ENCODE results near the gene NPPC.

The NPPC gene

DNA sequence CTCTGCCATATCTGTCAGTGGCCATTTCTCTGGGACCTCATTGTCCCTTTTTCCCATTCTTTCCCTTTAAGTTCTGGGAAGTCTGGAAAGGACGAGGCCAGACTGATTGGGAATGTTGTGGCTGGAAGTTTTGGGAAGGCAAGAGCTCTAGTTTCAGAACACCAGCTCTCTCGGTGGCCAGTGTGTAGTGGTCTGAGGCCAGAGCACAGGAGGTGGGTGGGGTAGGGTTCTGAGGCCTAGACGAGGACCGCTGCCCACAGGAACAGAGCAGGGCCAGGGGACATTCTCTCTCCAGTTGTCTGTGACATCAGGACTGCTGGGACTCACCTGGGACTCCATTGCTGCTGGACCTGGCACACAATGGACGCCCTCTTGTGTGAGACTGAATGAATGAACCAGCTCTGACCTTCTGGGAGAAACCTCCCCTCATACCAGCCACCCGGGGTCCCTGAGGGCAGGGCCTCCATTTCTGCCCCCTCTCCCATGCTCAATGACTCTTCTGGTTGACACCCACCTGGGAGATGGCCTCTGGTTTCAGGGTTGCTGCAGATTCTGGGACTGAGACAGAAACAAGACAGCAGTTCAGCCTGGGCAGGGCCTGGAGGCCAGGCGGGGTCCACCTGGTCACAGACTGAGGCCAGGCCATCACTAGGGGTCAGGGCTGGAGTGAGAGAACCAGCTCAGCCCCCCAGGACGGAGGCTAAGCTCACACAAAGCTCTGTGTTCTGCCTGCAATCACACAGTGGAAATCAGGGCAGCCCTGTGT, 8.4 kb upstream of the NPPC start:
- no peak for DNase-seq

DNA sequence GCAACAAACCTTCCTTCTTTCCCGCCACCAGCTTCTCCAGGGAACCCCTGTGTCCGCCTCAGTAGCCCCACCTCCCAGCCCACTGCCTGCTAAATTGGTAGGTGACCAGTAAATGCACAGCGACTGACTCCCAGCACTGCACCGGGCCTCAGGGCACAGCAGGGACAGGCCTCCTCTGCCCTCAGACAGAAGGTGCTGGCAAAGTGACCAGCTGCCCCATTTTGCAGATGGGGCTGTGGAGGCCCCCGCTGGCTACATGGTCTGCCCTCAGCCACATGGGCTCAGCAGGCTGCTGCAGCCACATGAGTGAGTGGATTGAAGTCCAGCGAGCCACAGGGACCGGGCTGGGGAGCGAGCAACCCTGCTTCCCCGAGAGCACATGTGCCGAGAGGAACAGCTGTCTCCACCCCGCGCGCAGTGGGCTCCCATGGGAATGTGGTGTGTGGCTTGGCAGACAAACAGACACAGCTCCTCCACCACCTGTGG, 7.8 kb upstream of the NPPC start:
- DNase-seq, result no peak

DNA sequence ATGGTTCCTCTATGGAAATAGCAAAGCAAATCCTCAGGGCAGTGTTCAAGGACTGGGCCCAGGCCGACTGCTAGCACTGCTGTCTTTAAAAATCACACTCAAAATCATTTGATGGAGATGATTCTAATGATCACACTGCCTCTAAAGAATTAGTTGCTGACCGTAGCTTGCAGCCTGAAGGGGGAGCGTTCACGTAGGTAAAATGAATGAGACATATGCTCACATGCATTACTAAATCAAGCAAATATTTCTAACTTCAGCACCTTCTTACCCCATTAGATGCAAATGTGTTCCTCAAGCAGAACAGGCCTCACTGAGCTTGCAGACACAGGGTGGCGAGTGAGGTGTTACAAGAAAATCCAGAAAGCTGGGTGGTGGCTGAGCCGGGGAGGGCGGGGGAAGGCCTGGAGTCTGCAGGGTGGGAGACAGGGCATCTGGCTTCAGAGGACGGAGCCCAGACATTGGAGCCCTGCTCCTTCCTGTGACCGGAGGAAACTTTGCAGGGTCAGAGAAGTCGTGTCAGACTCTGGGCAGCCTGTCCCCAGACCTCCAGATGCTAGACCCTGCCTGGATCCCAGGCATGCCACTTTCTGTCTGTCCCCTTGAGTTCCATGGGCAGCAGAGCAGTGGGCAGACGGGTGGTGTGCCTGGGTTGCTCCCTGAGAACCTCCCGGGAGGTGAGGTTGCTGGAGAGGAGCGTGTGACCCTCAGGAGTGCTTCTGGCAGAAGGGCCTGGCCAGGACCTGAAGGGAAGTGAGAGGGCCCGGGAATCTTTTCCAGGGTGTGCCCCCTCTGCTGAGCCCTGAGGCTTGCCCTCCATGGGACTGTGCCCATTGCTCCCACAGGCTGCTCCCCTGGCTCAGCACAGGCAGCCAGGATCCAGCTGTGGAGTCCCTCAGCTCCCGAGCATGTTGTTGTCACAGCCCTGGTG, 7.1 kb upstream of the NPPC start:
- DNase-seq, result no peak

DNA sequence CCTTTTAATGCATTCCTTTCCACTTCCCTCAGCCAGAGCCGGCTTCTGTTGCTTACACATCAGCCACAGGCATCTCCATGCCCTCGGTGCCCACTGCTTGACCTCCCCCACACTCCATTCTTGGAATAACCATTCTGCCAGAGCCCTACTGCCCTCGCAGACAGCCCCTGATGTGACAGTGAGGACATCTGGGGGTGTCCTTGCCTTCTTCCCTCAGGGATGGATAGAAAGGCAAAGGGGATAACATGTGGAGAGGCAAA, 6.4 kb upstream of the NPPC start:
- no peak for DNase-seq

DNA sequence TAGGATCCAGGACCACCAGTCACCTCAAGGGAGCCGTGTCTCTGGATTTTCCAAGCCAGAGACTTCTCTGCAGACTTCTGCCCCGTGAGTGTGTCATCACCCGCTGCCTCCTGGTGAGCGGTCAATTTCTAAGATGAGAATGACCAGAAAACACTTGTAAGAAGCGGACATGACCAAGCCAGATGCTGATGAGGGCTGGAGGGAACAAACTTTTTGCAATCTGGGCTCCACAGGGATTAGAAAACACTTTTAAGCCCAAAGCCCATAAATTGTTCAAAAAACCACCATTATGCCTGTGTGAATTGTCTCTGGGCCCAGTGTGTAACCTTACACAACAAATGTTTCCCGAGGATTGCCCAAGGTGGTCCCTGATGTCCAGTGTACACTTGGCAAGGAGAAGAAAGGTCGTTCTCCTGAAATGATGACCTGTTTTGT, 5.3 kb upstream of the NPPC start:
- no peak for DNase-seq

DNA sequence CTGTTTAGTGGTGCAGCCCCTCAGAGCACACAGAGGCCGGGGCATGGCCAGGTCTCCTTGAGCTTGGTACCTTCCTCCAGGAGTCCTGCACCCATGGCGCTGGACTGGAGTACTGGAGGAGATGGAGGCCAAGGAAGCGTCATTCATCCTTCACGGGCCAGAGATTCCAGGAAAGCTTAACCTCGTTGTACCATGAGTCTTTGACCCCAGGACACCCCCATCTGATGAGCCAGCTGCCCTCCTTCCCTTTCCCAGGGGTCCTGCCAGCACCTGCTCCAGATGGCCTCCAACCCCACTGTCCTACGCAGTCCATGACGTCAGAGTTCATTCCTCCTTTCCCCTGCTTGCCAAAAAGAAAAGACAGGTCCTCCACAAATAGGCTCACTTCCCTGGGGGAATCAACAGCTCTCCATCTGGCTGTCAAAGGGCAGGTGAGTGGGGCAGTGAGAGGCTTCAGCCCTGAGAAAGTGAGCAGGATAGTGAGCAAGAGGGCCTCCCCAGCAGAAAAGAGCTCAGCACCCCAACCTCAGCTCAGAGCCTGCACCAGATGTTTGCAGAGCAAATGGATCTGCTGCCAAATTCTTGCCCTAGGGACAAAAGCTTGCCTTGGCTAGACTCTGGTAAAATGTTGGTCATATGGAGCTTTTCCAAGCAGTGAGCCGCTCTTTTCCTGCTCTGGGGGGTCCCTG, 4.5 kb upstream of the NPPC start:
- no peak for DNase-seq

DNA sequence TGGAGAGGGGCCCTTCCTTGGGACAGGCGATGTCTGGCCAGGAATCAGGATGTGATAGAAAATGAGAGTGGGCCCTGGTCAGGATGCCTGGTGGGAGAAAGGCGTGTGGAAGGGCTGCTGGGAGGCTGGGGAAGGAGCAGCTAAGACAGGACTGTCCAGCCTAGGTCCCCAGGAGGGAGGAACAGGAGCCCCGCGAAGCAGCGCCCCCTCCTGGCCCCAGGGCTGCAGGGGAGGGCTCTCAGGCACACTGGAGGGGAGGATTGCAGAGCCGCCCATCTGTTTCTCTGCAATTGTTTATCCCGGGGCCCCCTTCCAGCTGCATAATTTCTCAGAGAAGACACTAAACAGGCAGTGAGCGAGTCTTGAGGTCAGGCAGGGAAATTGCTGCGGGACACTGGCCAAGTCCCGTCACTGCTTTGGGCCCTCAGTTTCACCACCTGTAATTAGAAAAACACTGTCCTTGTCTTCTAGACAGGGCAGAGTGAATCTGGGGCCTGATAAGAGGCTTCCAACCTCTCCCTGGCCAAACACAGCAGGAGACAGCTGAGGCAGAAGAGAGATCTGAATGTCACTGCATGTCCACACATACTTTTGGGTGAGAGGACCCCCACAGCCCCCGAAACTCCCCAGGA, 3.9 kb upstream of the NPPC start:
- no peak for DNase-seq

DNA sequence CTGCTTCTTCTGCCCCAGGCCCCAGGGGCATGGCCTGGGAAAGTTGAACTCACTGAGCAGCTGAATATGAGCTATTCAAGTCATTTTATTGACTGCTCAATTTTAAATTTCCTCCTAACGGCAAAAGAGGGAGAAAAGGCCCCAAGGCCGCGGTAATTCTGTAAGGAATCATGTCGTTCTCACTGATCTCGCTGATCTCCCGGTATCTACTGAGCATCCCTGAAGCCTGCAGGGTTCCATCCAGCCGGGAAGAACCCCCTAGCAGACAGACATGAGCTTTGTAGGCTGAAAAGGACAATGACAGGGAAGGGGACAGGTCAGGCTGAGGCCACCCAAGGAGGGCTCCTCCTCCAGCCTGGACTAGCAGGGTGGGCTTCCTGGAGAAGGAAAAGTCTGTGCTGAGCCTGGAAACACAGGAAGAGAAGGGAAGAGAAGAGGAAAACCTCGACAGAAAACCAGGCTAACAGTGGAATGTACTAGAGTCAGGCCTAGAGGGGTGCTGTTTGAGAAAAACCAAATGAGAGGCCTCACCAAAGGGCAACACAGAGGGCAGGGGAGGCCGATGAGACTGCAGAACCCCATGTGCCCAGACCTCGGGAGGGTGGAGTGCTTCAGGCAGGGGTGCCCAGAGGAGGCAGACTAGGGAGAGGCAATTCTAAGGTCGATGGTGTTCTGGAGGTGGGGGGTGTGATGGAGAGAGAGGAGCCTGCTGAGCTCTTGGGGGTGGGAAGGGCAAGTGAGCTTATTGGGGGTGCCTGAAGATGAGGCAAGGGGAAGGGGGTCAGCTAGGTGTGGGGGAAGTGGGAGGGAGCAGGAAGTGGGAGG, 2.9 kb upstream of the NPPC start:
- DNase-seq, result no peak

DNA sequence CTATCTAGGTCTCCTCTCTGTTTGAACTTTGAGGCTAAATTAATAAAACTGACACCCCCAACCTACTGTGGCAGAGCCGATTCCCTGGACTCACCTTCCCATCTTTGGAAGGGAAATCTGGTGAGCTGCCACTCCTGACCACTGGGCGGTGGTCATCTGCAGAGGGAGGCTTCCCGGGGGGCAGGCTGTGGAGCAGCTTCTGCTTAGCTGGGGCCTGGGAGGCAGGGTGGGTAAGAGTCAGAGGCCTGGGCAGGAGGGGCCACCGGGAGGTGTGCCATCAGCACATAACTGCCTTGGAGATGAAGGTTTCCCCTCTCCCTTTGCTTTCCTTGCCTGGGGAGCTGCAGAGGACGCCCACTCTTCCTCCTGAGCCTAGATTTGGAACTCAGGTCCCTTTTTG, 2.3 kb upstream of the NPPC start:
- DNase-seq, result no peak

DNA sequence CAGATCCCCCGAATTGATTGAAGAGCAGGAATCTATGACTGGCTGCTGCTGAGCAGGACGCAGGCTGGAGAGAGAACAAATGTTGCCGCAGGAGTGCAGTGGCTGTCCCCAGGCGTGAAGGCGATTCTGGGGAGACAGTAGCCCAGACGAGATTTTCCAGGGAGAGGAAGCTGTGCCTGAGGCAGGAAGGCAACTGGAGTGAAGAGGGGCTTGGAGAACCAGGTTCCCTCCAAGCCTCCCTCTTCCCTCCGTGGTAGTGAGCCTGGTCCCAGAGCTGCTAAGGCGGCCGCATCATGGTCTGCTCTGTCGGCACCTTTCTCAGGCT, 1.3 kb upstream of the NPPC start:
- DNase-seq, result no peak

DNA sequence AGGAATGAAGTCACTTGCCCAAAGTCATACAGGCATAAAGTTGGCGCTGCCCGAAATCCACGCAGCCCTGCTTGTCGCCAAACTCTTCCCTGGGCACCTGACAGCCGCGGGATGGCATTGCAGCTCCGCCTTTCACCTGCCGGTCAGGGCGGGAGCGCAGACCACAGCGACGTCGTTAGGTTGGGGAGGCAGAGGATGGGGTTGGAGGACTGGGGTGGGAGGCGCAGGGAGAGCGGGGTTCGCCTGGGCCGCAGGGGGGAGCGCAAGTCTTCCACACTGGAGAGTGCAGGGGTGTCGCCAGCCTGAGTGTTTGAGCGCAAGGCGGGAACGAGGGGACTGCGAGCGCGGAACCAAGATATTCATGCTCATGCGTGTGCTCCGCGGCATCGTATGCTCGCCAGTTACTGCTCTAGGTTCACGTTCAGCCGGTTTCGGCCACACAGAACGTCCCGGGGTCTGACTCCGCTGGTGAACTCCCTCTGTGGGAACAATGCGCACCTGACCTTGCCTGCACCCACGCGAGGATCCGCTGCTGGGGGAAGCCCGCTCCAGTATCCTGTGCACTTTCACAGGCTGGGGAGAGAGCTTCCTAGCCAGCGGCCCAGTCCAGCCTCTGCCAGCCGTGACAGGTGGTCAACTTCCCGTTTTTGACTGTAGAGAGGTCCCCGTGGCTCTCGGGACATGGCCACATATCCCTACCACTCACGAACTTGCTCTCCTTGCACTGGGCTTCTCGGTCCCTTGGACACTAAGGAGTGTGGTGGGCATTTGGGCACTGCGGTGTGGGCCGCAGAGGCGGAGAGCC, 767 bp upstream of the NPPC start:
- DNase-seq, result peak; percentile 12

DNA sequence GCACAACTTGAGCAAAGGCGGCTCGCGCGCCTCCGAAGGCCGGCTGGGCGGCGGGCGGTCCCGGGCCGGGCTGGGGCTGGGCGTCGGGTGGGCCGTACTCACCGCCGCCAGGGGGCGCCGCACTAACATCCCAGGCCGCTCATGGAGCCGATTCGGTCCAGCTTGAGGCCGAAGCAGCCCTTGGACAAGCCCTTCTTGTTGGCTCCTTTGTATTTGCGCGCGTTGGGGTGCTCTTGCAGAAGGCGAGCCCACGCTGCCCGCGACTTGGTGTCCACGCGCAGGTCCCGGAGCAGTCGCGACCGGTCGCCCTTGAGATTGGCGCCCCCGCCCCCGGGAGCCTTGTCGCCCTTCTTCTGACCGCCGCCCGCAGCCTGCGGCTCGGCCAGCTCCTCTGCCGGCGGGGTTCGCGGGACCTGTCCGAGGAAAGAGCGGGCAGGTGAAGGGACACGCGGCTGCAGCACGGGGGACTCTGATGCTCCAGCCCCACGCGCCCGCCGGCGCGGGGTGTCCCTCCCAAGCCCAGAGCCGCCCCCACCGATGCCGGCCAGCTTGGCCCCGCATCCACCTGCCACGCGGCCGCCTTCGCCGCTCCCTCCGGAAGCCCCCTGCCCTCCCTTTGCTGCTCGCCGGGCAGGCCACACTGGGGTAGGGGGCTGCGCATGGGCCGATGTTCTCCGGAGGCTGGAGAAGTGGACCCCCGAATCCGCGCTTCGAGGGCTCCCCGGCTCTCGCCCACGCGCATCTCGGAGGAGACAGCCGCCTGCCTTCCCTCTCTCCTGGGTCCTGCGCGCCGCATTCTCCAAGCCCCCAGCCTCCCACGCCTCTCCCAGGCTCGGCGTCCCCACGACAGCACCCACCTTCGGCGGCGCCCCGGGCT, 655 bp downstream of the NPPC start:
- peak; percentile 74 for DNase-seq

DNA sequence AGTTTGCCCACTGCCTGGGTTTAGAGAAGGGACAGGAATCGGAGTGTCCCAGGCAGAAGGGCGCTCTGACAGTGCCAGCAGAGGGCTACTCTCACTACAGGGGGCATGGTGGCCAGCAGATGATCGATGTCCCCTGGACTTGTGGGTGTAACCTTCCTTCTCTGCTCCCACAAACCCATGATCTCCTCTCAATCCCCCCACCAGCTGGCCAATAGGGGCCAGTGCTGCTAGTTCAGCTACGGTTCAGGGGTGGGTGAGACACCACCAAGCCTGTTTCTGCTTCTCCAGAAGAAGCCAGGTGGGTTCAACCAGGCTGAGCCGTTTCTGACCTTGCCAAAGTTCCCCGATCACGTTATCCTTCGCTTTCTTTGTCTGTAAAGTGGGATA, 1.3 kb downstream of the NPPC start:
- no peak for DNase-seq

DNA sequence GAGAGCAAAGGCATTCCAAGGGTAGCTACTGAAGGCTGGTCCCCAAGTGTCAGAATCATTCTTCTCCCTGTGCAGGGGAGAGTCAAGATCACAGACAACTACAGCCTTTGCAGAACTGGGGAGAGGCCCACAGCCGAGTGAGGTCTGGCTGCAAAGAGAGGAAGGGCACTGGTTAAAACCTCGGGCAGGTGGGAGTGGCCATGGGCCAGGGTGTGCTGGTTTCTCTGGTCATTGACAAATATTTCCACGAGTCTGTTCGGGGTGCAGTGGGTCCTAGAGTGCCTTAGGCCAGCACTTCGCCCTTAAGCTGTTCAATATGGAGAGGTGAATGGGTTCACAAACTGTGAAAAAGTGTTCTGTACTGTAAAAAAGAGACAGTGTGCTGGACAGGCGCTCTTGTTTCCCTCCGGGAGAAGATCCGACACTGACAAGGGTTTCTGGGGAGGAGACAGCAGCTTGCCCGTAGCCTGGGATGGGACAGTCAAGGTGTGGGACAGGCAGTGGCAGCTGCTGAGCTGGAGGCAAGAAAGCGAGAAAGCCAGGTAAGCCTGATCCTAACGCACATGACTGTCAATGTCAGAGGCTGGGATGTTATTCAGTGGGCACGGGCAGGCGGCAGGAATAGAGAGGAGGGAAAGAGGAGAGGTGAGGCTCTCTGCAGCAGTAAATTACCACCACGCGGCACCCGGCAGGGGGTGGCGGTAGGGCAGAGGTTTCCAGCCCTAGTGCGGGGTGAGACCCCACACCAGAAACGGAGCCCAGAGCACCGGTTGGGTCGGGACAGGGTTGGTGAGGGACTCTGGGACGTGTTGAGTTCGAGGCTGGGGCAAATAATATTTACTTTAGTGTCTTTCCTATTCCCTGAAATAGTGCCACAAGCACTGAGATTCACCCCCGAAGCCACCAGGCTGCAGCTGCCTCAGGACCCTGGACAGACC, 2.0 kb downstream of the NPPC start:
- no peak for DNase-seq

DNA sequence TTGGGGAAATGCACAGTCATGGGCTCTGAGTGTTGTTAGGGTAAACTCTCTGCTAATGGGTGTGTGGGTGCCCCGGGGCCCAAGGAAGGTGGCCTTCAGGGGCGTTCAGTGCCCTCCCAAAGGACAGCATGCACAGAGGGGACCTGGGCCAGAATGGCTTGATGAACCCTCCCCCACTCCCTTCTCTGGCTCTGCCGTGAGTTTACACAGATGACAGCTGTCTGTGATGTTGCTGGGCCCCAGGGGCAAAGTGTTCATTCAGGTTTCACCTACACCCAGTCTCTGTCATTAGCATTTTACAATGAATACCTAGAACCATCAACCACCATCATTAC, 3.2 kb downstream of the NPPC start:
- no peak for DNase-seq

DNA sequence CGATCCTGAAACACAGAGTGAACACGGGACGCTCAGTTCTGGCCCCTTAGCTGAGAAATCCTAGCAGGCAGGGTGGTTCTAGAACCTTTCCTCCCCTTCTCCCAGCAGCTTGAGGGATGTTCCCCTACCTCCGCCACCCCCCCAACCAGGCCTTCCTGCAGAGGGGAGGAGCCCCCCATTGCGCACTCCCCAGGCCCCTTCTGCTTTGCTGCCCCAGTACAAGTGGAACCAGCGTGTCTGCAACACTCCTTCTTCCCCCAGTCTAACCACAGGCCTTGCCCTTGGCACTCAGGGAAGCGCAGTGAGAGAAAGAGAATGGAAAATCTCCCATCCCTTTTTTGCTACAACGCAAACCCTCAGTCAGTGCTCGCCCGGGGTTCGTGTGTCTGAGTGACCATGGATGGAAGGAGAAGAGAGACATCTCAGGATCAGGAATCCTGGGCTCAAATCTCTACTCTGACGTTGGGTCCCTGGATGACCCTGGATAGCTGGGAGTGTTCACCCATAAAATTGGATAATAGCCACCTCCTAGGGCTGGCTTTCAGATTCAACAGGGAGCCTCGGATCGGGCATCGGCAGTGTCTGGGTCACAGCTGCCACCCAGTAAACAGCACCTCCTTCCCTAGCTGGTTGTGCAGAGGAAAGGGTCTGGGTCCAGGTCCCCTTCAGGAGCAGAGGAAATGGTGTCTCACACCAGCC, 3.7 kb downstream of the NPPC start:
- DNase-seq, result no peak

DNA sequence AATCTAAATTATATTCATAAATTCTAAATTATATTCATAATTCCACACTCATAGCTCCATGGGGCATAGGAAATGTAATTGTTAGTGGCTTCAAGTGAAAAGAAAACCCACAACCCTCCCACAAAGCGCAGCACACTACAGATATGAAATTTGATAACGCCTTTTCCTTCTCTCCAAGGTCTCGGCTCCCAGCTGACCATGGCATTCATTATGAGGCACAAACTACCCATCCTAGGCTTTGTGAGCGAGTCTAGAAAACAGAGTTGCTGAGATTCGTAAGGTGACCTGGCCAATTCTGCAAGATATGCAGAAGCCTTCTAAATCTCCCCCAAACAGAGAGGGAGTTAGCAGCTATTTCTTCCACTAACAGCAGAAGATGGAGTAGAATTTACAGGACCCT, 5.4 kb downstream of the NPPC start:
- no peak for DNase-seq

DNA sequence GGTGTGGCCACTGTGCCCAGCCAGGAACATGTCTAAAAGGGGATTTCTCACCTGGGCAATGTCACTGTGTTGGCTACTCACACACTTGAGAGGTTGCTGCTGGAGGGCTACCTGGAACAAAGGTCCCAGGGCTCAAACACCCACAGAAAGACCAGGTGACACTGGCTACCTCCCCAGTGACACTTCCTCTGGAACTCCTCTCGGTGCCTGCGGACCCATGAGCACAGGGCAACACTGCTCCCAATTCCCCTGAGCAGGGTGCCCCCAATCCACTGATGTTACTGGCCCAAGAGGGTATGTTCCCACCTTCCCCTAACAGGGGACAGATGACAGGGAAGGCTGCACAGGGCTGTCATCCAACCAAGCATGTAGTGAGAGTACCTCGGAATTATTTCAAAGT, 5.8 kb downstream of the NPPC start:
- DNase-seq, result no peak

All from stimulated activated CD4-positive, alpha-beta T cell treated with anti-CD3 and anti-CD28 coated beads, Interleukin-4, amount 100 ng/mL, for 24 hours (primary cell).